SK-N-SH treated with all-trans-retinoic acid at 6 μM for 48 hours (cell line): ENCODE measurements around the gene MEG3.

Source experiments
- ARNTL ChIP-seq: fragments of 450-650 bp; formaldehyde crosslinking; IDR thresholded peaks from 2 replicates; pipeline ENCODE4 v1.5.0; 2020; ENCODE audit warnings: low read depth, mild to moderate bottlenecking, moderate library complexity, borderline replicate concordance
- CSDC2 ChIP-seq: fragments of 250-450 bp; sonication (Bioruptor Pico); IDR thresholded peaks from 2 replicates; pipeline ENCODE4 v1.5.0; 2020; ENCODE audit warnings: mild to moderate bottlenecking, moderate library complexity
- OSR1 ChIP-seq: fragments of 250-450 bp; sonication (Bioruptor Pico); IDR thresholded peaks from 2 replicates; pipeline ENCODE4 v1.8.0; 2022; ENCODE audit warnings: moderate library complexity, mild to moderate bottlenecking, inconsistent platforms
- ZFP3 ChIP-seq: fragments of 250-450 bp; sonication (Bioruptor Pico); IDR thresholded peaks from 2 replicates; pipeline ENCODE4 v1.5.0; 2020; ENCODE audit warnings: mild to moderate bottlenecking, moderate library complexity
- ZFP30 ChIP-seq: fragments of 450-650 bp; formaldehyde crosslinking; IDR thresholded peaks from 2 replicates; pipeline ENCODE4 v1.5.0; 2022; ENCODE audit warnings: mild to moderate bottlenecking, moderate library complexity
- ZNF8 ChIP-seq: fragments of 450-650 bp; formaldehyde crosslinking; IDR thresholded peaks from 2 replicates; pipeline ENCODE4 v1.5.0; 2020; ENCODE audit warnings: mild to moderate bottlenecking, moderate library complexity
- TF ChIP-seq, protein P1 (sequence below): fragments of 250-450 bp; sonication (Bioruptor Pico); IDR thresholded peaks from 2 replicates; pipeline ENCODE4 v1.8.0; 2020; ENCODE audit warnings: mild to moderate bottlenecking, moderate library complexity, borderline replicate concordance
- TF ChIP-seq, protein P2 (sequence below): fragments of 250-450 bp; sonication (Bioruptor Pico); IDR thresholded peaks from 2 replicates; pipeline ENCODE4 v1.5.1; 2021; ENCODE audit warnings: mild to moderate bottlenecking, moderate library complexity

DNA sequence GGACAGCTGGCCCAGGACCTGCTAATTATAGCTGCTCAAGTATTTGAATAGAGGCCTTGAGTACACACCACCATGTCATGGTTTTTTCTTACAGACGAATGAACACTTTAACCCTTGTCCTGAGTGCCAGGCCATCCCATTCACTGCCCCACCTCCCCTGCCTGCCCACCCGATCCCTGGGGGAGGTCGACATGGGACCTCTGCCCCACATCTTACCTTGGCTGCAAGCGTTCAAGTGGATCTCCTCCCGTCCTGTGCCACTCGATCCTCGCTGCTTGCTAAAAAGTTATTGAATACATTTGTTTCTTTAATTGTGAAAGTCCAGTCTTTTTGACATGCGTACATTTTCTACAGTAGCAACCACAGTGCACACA is 67.3 kb downstream of the MEG3 start:
- no peak for TF ChIP-seq ZFP30 (CRISPR knock-in tag)
- no peak for TF ChIP-seq ZNF8 (CRISPR knock-in tag)
- no peak for TF ChIP-seq ARNTL (CRISPR knock-in tag)
- TF ChIP-seq ZFP3 (CRISPR knock-in tag) = no peak
- no peak for TF ChIP-seq OSR1 (CRISPR knock-in tag)
- TF ChIP-seq, protein P1, sequence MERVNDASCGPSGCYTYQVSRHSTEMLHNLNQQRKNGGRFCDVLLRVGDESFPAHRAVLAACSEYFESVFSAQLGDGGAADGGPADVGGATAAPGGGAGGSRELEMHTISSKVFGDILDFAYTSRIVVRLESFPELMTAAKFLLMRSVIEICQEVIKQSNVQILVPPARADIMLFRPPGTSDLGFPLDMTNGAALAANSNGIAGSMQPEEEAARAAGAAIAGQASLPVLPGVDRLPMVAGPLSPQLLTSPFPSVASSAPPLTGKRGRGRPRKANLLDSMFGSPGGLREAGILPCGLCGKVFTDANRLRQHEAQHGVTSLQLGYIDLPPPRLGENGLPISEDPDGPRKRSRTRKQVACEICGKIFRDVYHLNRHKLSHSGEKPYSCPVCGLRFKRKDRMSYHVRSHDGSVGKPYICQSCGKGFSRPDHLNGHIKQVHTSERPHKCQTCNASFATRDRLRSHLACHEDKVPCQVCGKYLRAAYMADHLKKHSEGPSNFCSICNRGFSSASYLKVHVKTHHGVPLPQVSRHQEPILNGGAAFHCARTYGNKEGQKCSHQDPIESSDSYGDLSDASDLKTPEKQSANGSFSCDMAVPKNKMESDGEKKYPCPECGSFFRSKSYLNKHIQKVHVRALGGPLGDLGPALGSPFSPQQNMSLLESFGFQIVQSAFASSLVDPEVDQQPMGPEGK = no peak
- no peak for TF ChIP-seq CSDC2 (CRISPR knock-in tag)
- TF ChIP-seq, protein P2, sequence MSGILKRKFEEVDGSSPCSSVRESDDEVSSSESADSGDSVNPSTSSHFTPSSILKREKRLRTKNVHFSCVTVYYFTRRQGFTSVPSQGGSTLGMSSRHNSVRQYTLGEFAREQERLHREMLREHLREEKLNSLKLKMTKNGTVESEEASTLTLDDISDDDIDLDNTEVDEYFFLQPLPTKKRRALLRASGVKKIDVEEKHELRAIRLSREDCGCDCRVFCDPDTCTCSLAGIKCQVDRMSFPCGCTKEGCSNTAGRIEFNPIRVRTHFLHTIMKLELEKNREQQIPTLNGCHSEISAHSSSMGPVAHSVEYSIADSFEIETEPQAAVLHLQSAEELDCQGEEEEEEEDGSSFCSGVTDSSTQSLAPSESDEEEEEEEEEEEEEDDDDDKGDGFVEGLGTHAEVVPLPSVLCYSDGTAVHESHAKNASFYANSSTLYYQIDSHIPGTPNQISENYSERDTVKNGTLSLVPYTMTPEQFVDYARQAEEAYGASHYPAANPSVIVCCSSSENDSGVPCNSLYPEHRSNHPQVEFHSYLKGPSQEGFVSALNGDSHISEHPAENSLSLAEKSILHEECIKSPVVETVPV (CRISPR knock-in tag) = no peak
